ENCODE data around the gene CNOT1.
"Not testable (repeated sequence)": the region's sequence is repeated elsewhere in the genome, so short reads cannot be mapped to it uniquely, and the experiment has no call there.

Gene CNOT1

DNA sequence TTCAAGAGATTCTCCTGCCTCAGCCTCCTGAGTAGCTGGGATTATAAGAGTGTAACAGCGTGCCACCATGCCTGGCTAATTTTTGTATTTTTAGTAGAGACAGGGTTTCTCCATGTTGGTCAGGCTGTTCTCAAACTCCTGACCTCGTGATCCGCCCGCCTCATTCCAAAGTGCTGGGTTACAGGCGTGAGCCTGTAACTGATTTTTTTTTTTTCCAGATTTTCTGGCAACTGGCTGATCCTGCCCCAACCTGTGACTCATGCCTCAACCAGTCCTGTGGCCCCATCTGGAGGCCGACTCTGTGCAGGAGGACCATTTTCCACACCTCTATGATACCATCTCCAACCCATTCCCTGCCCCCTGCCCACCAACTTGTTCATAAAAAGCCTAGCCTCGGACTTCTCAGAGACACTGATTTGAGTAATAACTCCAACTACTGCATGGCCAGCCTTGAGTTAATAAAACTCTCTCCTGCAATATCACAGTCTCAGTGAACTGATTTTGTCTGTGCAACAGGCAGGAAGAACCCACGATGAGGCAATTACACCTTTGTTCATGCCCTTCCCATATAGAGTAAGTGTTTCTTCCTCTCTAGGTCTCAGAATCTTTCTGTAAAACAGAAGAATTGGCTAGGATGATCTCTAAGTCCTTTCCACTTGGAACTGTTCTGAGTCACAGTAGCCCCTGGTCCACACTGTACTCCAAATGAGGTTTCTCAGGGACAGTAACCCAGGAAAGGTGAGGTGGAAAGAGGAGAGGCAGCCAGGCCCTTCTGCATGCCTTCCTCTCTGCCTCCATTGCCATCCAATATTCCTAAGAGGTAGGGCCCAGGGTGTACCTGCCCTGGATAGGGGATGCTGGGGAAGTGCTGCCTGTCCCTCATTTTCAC lies 8.8 kb upstream of the CNOT1 start:
- peak; percentile 40 for DNase-seq (ENCODE audit: low spot score)

DNA sequence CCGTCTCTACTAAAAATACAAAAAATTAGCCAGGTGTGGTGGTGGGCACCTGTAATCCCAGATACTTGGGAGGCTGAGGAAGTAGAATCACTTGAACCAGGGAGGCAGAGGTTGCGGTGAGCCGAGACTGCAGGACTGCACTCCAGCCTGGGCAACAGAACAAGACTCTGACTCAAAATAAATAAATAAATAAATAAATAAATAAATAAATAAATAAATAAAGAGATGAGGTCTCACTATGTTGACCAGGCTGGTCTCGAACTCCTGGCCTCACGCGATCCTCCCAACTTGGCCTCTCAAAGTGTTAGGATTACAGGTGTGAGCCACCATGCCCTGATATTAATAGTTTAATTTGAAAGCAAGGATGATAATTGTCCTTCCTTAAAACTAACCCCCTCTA lies 7.4 kb upstream of the CNOT1 start:
- DNase-seq (ENCODE audit: low spot score), result not testable (repeated sequence)

DNA sequence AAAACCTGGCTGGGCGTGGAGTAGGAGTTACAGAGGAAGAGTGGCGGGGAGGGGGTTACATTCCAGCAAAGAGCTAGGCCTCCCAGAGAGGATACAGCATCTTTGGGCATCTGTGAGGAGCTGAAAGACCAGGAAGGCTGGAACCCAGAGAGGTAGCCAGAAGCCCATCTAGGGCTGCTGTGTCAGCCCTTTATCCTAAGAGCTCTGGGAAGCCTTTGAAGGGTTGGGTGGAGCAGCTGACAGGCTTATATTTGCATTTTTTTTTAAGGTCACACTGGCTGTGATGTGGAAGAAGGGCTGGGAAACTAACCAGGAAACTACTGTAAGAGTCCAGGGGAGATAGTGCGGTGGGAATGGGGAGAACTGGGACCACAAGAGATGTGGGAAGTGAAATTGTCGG lies 6.8 kb upstream of the CNOT1 start:
- DNase-seq (ENCODE audit: low spot score), result no peak

DNA sequence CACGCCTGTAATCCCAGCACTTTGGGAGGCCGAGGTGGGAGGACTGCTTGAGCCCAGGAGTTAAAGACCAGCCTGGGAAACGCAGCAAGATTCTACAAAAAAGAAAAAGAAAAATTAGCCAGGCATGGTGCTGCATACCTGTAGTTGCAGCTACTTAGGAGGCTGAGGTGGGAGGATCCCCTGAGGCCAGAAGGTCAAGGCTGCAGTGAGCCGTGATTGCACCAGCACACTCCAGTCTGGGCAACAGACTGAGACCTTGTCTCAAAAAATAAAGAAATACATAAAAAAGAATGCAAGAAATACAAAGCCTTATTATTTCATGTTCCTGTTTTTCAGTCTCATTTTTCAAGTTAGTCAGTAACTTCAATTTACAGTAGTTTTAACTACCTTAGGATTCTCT lies 5.9 kb upstream of the CNOT1 start:
- no peak for DNase-seq (ENCODE audit: low spot score)

DNA sequence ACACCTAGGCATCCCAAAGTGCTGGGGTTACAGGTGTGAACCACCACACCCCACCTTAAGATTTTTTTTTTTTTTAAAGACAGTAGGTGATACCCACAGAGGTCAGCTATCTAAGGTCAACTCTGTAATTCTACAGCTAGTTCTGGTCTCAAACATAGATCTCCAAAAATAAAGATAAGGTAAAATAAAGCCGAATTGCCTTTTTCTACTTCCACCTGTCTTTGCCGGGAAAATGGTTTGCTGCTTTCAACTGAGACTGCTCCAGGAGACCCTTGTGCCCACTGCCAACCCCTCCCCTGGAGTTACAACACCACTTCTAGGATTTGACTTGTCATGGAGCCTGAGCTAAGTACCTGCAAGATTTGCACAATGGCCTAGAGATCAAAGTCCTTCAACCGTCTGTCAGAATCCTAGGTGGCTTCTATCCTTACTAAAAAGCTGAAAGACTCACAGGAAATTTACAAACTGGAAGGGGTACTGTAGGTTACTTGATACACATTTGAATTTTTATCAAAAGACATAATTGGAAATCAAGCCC lies 4.7 kb upstream of the CNOT1 start:
- DNase-seq (ENCODE audit: low spot score), result no peak

DNA sequence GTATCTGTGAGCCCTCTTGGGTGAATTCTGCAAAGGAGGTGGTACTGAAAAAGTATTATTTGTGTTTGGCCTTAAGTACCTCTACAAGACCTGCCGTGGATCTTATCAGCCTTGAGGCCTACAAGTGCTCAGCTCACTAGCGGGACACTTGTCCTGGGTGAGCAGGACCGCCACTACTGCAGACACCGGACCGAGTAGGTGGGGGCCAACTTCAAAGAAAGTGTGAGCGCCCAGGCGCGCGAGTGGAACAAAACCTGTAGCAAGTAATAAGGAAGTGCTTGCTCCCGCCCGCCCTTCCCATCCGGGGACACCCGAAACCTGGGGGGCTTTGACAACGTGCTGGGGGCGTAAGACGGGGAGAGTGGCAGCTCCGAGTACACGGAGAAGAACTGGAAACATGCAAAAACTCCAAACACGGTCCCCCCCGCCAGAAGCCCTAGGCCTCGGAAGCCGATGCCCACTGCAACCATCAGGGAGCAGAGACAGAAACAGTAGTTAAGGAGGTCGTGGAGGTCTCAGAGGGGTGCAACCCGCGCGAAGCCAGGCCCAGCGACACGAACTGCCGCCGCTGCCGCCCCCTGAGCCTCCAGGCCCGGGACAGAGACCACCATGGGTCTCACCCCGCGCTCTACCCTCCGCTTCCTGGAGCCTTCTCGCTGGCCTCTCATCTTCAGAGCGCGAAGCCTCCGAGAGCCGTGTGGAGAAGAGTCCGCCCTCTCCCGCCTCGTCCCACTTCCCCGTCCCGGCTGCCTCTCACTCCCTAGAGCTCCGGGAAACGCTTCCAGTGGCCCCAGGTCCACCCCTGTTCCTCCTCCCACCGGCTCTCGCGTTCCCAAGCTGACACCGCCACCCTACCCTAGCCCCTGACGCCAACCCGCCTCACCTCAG lies 537 bp downstream of the CNOT1 start:
- peak; percentile 66 for DNase-seq (ENCODE audit: low spot score)

DNA sequence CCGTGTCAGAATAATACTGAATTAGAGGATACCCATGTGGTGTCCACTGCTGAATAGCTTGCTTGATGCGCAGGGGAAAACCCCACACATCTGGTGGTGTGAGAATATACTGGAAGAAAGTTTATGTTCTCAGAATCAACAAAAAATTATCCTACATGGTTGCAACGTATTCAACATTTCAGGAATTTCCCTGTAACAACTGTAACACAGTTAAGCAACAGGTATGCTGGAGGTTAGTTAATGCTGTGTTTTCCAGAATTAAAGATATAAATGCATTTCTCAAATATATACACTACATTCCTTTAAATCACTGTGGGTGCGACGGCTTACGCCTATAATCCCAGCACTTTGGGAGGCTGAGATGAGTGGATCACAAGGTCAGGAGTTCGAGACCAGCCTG lies 5.4 kb downstream of the CNOT1 start:
- no peak for DNase-seq (ENCODE audit: low spot score)

DNA sequence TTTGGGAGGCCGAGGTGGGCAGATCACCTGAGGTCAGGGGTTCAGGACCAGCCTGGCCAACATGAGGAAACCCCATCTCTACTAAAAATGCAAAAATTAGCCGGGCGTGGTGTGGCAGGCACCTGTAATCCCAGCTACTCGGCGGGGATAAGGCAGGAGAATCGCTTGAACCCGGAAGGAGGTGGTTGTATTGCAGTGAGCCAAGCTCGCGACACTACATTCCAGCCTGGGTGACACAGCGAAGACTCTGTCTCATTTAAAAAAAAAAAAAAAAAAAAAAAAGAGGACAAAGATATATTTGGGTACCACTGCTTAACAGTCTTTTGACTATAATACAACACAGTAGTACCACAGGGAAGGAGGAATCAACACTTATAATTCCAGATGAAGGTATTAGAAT lies 9.2 kb downstream of the CNOT1 start:
- no peak for DNase-seq (ENCODE audit: low spot score)

DNA sequence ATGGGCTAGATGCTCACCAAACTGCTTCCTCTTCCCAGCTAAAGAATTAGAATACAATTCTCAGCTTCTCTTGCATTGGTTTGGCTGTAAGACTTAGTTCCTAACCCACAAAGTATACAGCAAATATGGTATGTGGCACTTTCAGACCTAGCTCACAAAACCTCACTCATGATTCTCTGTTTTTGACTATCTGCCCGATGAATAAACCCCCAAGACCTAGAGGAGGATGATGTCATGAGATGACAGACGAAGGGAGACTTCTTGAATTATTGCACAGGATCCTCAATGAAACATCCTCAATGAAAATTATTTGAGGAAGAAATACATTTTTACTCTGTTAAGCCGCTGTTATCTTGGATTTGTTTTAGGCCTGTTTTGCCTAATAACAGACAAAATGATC lies 14.3 kb downstream of the CNOT1 start:
- no peak for DNase-seq (ENCODE audit: low spot score)

DNA sequence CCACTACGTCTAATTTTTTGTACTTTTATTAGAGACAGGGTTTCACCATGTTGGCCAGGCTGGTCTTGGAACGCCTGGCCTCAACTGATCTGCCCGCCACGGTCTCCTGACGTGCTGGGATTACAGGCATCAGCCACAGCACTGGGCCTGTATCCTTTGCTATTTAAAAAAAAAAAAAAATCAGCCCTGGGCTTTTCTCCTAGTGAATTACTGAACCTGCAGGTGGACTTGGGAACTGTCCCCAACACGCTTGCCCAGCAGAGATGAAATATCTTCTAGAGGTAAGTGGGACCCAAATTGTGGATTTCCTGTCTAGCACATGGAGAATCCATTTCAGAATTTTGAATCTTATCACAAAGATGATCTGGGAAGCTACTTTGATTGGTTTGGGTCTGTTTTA lies 14.8 kb downstream of the CNOT1 start:
- DNase-seq (ENCODE audit: low spot score), result no peak

DNA sequence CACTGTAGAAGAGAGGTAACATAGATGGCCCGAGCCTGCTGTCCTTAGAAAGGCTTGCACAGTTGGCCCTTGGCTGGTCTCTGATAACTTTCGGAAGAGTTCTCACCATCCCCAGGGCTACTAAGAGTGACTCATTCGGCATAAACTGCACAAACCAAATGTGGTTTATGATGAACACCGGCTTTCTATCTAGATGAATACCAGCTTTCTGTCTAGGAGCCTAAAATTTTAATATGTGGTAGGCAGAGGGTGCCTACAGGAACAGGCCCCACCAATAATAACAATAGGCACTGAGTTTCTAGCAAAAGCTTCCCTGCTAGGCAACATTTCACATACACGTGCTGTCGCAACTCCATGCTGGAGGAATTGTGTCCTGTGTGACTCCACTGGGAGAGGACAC lies 15.4 kb downstream of the CNOT1 start:
- DNase-seq (ENCODE audit: low spot score), result no peak

DNA sequence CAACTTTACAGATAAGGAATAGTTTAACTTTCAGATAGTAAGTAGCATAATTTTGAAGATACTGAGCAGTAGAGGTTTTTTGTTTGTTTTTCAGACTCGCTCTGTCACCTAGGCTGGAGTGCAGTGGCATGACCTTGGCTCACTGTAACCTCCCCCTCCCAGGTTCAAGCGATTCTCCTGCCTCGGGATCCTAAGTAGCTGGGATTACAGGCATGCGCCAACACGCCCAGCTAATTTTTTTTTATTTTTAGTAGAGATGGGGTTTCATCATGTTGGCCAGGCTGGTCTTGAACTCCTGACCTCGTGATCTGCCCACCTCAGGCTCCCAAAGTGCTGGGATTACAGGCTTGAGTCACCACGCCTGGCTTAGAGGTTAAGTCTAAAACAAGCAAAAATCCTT lies 16.7 kb downstream of the CNOT1 start:
- not testable (repeated sequence) for DNase-seq (ENCODE audit: low spot score)

DNA sequence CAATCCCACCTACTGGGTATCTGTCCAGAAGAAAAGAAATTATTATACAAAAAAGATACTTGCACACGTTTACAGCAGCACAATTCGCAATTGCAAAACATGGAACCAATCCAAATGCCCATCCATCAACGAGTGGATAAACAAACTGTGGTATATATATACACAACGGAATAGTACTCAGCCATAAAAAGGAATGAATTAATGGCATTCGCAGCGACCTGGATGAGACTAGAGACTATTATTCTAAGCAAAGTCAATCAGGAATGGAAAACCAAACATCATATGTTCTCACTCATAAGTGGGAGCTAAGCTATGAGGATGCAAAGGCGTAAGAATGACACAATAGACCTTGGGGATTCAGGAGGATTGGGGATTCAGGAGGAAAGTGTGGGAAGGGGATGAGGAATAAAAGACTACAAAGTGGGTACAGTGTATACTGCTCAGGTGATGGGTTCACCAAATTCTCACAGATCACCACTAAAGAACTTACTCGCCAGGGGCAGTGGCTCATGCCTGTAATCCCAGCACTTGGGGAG lies 21.0 kb downstream of the CNOT1 start:
- DNase-seq (ENCODE audit: low spot score), result no peak

DNA sequence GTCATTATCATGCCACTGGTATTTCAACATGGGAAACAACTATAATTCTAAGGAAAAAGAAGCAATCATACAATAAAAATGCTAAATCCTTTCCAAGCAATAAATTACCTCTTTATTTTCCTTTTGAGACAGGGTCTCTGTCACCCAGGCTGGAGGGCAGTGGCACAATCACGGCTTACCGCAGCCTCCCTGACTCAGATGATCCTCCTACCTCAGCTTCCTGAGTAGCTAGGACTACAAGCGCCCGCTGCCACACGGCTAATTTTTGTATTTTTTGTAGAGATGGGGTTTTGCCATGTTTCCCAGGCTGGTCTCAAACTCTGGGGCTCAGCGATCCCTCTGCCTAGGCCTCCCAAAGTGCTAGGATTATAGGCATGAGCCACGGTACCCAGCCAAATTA lies 24.1 kb downstream of the CNOT1 start:
- DNase-seq (ENCODE audit: low spot score), result no peak

DNA sequence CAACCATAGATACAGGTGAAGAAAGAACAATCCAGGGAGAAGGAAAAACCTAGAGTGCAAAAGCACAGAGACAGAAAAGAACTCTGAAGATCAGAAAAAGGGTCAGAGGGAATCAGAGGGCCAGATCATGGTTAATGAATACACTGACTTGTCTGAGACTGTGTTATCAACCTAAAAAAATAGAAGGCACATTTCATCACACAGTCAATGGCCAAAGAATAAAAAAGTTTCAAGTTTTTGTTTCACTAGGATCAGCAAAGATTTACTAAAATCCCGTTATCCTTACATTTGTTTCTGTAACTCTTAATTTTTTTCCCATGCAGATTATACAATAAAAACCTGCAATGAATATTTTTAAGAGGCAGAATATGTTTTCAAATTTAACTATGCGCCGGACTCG lies 38.5 kb downstream of the CNOT1 start:
- DNase-seq (ENCODE audit: low spot score), result no peak

DNA sequence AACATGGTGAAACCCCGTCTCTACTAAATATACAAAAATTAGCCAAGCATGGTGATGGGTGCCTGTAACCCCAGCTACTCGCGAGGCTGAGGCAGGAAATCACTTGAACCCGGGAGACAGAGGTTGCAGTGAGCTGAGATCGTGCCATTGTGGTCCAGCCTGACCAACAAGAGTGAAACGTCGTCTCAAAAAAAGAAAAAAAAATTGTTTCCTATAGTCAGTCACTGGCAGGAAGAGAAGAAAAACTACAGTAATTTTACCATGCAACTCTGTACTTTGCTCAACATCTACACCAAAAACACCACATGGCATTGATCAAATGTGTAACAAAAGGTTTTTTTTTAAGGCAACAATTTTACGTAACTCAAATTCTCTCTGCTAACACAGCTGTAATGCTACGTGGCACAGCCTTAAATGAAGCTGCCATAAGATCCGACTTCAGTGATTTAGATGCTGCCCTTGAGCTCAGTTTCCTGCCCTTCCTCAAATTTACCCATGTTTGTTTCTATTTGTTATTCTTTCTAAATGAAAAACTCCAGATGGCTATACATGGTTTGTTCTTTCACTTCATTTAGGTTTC lies 40.2 kb downstream of the CNOT1 start:
- no peak for DNase-seq (ENCODE audit: low spot score)

DNA sequence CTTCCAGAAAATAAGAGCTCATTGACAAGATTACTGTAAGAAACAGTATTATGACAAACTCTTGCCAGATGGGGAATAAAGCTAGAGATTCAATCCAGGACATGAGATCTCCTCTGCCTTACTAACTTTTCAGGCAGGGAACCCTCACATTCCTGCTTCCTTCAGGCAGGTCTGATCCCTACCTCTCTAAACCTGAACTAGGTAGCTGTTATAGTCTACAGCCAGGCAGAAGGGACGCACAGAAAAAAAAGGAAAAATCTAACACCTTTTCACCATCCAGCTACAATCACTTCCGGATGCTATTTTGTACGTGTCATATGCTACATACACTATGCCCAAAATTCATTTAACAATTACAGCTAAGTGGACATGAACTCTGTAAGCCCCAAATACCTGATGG lies 41.2 kb downstream of the CNOT1 start:
- DNase-seq (ENCODE audit: low spot score), result no peak

DNA sequence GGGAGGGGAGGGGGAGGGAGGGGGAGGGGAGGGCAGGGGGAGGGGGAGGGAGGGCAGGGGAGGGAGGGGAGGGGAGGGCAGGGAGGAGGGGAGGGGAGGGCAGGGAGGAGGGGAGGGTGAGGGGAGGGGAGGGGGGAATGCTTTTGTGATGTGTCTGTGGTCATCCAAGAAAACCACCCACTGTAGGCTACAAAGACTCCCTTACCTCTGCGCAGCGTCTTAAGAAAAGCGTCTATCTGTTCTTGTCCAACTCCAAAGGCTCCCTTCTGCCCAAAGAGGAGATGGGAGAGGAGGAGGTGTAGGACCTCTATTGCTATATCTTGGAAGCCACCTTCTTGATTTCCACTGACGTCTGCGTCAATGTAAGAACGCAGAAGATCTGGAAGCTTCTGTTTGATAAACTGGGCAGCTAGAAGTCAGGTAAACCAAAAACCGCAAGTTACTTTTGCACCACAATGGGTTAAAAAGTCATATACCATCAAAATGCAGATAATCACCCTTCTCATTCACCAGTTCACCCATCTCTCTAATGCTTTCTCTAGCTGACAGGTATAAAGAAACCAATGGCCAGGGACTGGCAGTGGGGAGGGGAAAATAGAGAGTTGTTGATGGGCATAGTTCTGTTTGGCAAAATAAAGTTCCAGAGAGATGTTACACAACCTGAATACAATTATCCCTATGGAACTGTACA lies 43.1 kb downstream of the CNOT1 start:
- no peak for DNase-seq (ENCODE audit: low spot score)

DNA sequence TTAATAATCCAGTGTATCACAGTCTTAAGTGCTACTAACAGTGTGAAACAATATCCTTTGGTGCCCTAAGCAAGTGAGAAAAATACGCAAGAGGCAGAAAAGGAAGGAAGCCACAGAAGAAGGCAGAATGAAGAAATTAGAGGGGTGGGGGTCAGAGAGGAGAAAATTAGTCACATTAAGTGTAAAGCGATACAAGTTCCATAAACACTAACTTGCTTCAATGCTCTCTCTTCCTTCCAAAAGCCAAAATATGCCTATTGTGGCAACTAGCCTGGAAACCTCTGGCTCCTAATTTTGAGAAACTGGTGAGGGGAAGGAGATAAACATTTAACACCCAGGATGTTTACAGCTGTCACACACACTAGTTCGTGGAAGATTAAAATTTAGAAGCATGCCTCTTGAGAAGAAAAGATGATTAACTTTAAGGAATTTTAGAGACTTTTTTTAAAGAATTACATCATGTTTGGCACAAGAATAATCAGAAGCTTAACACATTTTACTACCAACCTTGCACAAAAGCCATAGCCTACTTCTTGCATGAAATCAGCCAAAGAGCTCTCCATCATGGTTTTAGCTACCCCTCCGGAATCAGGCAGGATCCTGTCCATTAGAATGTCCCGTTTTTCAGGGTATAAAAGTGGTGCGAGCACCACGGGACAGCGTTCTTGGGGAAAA lies 44.7 kb downstream of the CNOT1 start:
- no peak for DNase-seq (ENCODE audit: low spot score)

DNA sequence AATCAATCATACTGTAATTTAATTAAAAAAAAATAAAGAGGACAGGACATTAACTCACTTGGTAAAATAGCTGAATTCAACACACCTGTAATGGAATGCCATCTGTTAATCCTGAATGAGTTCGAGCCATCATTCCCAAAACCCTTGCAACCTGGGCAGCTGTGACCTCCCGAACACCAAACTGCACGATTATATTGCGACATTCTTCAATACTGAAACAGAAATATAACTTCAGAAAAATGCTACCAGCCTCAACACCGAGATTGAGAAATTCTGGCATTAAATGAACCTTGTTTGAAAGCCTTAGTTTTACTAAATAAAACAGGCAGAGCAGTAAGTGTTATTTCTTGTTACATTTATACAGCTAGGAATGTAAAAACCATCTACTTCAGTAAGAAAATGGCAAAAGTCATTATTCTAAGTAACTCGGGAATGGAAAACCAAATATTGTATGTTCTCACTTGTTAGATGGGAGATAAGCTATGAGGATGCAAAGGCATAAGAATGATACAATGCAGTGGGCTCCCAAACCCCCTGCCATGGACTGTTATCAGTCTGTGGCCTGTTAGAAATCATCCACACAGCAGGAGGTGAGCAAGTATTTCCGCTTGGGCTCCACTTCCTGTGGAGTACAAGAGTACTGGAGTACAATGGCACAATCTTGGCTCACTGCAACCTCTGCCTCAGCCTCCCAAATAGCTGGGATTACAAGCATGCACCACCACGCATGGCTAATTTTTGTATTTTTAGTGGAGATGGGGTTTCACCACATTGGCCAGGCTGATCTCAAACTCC lies 46.5 kb downstream of the CNOT1 start:
- no peak for DNase-seq (ENCODE audit: low spot score)

Data from SW480 (cell line).